NK-92 (cell line): ENCODE data around the gene TRIM43B.
"Not testable (repeated sequence)": the region's sequence is repeated elsewhere in the genome, so short reads cannot be mapped to it uniquely, and the experiment has no call there.

Experiments
- DNase-seq: peaks from one replicate; lab custom pipeline; 2025; ENCODE audit not compliant: unreplicated experiment; lab: John Stamatoyannopoulos, UW

TRIM43B gene

GRCh38 chr2:95484654-95485053 is at the start of gene TRIM43B:
Gene TRIM43B, minus strand, starts transcription at chr2:95484754. Its CDS starts 2,040 bp downstream, at chr2:95482714.
- not testable (repeated sequence) for DNase-seq

GRCh38 chr2:95531254-95531771 is 46.8 kb upstream of the TRIM43B start:
- DNase-seq: no peak

- no peak for DNase-seq
These were observed 46.2 kb upstream of the TRIM43B start for GRCh38 chr2:95530734-95531133.

GRCh38 chr2:95526360-95527341 is 42.1 kb upstream of the TRIM43B start:
- no peak for DNase-seq

- DNase-seq: no peak
These were observed 40.9 kb upstream of the TRIM43B start for GRCh38 chr2:95525294-95526035.

- DNase-seq: no peak
These were observed 39.6 kb upstream of the TRIM43B start for GRCh38 chr2:95524195-95524594.

- DNase-seq: no peak
These were observed 30.2 kb upstream of the TRIM43B start for GRCh38 chr2:95514718-95515117.

GRCh38 chr2:95514226-95514625 is 29.7 kb upstream of the TRIM43B start:
- DNase-seq: not testable (repeated sequence)

GRCh38 chr2:95509408-95509807 is 24.9 kb upstream of the TRIM43B start:
- DNase-seq: no peak

- DNase-seq: no peak
These were observed 20.7 kb upstream of the TRIM43B start for GRCh38 chr2:95505222-95505621.

- no peak for DNase-seq
These were observed 16.3 kb upstream of the TRIM43B start for GRCh38 chr2:95500854-95501253.

- DNase-seq: not testable (repeated sequence)
These were observed 7.5 kb upstream of the TRIM43B start for GRCh38 chr2:95492076-95492475.

GRCh38 chr2:95475025-95475424 is 9.5 kb downstream of the TRIM43B start:
- not testable (repeated sequence) for DNase-seq

GRCh38 chr2:95467984-95468383 is 16.6 kb downstream of the TRIM43B start:
- DNase-seq: not testable (repeated sequence)

GRCh38 chr2:95466572-95466971 is 18.0 kb downstream of the TRIM43B start:
- not testable (repeated sequence) for DNase-seq

- not testable (repeated sequence) for DNase-seq
These were observed 21.3 kb downstream of the TRIM43B start for GRCh38 chr2:95463292-95463691.

GRCh38 chr2:95445317-95445716 is 39.2 kb downstream of the TRIM43B start:
- DNase-seq: not testable (repeated sequence)

- not testable (repeated sequence) for DNase-seq
These were observed 42.0 kb downstream of the TRIM43B start for GRCh38 chr2:95442474-95443099.

GRCh38 chr2:95435872-95436209 is 48.7 kb downstream of the TRIM43B start:
- DNase-seq: not testable (repeated sequence)

- DNase-seq: not testable (repeated sequence)
These were observed 49.2 kb downstream of the TRIM43B start for GRCh38 chr2:95435162-95435871.
